ENCODE measurements around the gene ZNF740.
A peak's percentile ranks its signal among the peaks of the same experiment; 100 is the strongest.
"Not testable (repeated sequence)": the region's sequence is repeated elsewhere in the genome, so short reads cannot be mapped to it uniquely, and the experiment has no call there.

Gene ZNF740, protein sequence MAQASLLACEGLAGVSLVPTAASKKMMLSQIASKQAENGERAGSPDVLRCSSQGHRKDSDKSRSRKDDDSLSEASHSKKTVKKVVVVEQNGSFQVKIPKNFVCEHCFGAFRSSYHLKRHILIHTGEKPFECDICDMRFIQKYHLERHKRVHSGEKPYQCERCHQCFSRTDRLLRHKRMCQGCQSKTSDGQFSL

DNA sequence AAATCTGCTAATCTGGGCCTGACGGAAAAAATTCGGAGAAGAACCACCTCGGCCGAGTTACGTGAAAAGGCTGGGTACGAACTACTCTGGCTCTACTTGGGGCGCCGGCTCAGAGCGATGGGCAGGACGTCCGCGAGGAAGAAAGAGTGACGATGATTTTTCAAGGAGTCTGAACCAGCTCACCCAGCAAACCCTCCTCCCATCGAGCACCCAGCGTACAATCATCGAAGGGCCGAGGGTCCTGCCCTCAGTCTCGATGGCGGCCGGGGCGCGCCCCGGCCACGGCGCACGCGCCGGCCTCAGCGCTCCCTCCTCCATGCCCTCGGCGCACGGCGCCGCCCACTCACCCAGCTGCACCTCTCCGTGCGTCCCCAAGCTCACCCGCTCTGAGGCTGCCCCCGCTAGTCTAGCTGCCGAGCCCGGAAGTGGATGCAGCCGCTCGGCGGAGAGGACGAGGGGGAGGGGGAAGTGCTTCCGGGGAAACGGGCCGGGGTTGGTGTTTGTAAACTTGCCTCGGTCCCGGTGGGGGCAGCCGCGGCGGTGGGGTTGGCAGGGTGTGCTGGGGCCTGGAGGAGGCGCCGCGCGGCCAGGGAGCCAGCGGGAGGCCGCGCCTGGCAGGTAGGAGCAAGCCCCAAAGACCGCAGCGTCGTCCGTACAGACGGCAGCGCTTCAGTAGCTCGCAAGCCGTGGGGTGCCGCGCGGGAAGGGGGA, at the start of gene ZNF740, which contains the start of gene CSAD:
Gene ZNF740, plus strand, starts transcription at position 503 of the 711 bp plus-strand sequence. CDS start 1,262 bp downstream, outside the sequence.
Gene CSAD, minus strand, starts transcription at position 706 of the 711 bp plus-strand sequence. CDS start 7,455 bp downstream, outside the sequence.
- peak; percentile 81 for DNase-seq (ENCODE audit: low read depth)

DNA sequence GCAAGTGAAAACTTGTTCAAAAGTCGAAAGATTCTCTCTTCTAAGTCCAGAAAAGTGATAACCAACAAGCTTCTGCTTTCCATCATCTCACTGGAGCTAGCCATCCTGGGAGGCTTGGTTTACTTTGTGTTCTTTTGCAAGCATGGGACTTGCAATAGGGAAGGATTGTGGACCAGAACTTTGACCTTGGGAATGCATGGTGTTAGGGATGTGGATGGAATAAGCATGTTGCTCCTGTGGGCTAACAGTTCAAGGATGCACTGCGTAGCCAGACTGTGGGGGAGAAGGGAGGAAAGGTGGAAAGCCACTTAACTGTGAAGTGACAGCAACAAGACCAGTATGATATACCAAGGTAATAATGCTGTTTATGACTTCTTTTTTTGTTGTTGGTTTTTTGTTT, 48.7 kb upstream of the ZNF740 start:
- no peak for DNase-seq (ENCODE audit: low read depth)

DNA sequence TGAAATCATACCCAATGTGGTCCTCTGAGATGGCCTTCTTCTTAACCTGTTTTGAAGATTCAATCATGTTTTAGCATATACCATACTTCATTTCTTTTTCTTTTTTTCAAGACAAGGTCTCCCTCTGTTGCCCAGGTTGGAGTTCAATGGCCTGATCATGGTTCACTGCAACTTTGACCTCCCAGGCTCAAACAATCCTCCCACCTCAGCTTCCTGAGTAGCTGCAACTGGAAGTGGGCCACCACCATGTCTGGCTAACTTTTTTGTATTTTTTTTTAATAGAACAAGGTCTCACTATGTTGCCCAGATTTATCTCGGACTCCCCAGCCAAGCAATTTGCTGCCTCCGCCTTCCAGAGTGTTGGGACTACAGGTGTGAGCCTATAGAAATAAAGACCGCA, 46.8 kb upstream of the ZNF740 start:
- no peak for DNase-seq (ENCODE audit: low read depth)

DNA sequence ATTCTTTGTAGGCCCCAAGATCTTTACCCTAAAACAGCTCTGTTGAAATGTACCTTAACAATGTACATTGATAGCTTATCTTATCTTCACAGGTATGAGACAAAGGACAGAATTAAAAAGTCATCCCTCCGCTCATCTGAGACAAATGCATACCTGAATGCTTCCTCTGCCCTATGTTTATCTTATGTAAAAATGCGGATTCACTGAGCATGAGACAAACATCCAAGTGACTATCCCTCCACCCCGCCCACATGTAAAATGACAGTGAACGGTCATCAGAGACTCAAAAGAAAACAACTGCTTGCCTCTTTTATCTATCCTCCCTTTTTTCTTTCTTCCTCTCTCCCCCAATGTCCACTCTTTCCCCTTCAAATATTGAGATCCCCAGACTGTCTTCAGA, 37.2 kb upstream of the ZNF740 start:
- no peak for DNase-seq (ENCODE audit: low read depth)

DNA sequence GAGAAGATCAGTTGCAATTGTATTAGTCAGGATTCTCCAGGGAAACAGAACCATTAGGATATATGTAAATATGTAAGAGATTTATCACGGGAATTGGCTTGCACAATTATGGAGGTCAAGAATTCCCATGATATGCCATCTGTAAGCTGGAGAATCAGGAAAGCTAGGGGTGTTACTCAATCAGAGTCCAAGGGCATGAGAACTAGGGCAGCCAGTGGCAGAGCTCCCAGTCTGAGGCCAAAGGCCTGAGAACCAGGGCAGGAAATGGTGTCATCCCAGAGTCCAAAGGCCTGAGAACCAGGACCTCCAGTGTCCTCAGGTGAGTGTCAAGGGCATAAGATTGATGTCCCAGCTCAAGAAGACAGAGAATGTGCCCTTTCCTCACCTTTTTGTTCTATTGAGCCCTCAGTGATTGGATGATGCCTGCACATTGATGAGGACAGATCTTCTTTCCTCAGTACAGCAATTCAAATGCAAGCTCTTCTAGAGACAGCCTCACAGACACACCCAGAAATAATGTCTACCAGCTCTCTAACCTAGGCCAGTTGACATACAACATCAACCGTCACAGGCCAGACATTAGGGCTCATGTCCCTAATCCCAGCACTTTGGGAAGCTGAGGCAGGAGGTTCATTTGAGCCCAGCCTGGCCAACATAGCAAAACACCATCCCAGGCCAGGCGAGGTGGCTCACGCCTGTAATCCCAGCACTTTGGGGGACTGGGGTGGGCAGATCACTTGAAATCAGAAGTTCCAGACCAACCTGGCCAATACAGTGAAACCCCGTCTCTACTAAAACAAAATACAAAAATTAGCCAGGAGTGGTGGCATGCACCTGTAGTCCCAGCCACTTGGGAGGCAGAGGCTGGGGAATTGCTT, 34.9 kb upstream of the ZNF740 start:
- DNase-seq (ENCODE audit: low read depth) = peak; percentile 89

DNA sequence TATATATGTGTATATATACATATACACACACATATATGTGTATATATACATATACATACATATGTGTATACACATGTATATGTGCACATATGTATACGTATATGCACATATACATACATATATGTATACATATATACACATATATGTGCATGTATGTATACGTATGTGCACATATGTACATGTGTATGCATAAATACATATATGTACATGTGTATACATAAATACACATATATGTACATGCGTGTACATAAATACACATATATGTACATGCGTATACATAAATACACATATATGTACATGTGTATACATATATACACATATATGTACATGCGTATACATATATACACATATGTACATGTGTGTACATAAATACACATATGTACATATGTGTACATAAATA, 33.3 kb upstream of the ZNF740 start:
- no peak for DNase-seq (ENCODE audit: low read depth)

DNA sequence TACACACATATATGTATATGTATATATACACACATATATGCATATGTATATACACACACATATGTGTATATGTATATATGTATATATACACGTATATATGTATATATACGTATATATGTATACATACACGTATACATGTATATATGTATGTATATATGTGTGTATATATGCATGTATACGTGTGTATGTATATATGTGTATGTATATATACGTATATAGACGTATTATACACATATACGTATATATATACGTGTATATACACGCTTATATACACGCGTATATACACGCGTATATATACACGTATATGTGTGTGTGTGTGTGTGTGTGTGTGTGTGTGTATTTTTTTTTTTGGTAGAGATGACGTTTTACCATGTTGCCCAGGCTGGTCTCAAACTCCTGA, 32.9 kb upstream of the ZNF740 start:
- DNase-seq (ENCODE audit: low read depth) = no peak

DNA sequence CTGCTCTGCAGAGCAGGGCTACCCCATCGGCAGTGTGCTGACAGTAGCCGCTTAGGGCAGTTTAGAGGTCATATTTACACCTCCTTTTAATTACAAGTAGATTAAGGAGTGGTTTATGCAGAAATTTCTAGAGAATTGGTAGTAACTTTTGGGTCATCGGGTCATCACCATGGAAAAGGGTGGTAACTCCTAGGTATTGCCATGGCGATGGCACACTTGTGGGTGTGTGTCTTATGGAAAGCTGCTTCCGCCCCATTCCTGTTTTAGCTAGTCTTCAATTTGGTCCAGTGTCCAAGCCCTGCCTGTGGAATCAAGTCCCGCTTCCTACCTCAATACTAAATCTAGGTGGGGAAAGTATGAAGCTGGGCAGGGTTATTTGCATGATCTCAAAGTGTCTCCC, 29.5 kb upstream of the ZNF740 start:
- no peak for DNase-seq (ENCODE audit: low read depth)

DNA sequence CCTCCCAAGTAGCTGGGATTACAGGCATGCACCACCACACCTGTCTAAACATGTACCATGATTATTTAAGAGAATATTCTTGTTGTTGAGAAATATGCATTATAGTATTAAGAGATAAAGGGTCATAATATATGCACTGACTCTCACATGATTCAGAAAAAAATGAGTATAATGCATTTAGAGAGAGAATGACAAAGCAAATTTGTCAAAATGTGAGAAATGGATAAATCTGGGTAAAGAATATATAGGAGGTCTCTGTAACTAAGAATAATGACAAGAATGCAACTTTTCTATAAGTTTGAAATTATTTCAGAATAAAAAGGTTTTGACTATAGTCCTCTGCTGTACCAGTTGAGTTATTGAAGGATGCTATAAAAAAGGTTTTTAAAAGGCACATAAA, 28.1 kb upstream of the ZNF740 start:
- DNase-seq (ENCODE audit: low read depth) = no peak

DNA sequence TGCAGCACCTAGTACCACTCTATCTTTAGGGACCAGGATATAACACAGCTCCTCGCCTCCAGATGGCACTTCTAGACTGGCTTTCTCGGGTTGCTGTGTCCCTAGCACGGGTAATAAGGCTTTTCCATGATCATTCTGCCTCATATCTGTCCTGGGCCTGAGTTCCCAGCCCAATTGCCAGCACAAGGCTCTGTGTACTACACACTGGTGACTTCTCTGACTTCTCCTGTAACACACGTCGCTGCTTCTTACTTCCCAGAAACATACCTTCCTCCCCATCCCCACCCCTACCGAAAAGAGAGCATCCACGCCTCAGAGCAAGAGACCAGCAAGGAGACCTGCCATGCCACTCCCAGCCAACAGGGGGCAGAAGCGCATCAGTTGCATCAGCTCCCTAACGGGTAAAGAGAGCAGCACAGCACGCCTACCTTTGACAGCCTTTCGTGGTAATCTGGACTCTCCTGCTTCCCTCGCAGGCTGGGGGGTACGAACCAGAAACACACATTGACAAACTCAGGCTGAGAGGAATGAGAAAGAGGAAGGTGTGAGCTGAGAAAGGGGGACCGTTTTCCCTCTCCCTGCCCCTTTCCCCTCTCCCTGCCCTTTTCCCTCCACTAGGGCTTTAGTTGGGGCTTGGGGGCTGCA, 21.2 kb upstream of the ZNF740 start:
- DNase-seq (ENCODE audit: low read depth) = peak; percentile 27

DNA sequence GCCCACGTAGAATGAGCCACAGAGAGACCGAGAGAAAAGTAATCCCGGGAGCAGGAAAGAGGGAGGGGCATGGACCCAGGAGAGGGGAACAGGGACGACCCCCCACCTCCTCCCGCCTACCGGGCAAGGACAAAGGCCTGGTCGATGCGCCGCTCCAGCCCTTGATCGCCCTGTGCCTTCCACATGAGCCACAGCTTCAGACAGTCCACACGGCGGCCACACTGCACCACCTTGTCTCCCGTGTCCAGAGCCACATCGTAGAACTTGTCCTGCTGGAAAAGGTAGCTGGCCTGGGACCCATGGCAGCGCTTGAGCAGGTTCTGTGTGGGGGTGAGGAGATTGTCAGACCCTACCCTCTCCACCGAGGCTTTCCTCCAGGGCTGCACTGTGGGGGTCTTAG, 20.5 kb upstream of the ZNF740 start:
- DNase-seq (ENCODE audit: low read depth) = no peak

DNA sequence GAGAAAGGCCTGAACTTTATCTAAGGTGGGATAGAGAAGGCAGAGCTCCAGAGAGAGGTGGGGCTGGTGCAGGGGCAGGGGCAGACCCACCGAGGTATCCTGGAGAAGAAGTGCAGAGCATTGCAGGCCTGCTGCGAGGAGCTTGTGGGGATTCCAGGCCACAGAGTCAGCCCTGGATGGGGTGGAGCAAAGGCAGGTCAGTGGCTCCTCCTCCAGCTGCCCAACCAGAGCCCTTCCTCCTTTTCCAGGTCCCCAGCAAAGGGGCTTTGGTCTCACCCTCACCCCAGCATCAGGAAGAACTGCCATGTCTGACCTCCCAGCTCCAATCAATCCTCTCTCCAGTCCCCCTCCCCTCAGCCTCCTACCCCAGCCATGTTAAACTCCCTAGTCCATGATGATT, 19.8 kb upstream of the ZNF740 start:
- DNase-seq (ENCODE audit: low read depth) = no peak

DNA sequence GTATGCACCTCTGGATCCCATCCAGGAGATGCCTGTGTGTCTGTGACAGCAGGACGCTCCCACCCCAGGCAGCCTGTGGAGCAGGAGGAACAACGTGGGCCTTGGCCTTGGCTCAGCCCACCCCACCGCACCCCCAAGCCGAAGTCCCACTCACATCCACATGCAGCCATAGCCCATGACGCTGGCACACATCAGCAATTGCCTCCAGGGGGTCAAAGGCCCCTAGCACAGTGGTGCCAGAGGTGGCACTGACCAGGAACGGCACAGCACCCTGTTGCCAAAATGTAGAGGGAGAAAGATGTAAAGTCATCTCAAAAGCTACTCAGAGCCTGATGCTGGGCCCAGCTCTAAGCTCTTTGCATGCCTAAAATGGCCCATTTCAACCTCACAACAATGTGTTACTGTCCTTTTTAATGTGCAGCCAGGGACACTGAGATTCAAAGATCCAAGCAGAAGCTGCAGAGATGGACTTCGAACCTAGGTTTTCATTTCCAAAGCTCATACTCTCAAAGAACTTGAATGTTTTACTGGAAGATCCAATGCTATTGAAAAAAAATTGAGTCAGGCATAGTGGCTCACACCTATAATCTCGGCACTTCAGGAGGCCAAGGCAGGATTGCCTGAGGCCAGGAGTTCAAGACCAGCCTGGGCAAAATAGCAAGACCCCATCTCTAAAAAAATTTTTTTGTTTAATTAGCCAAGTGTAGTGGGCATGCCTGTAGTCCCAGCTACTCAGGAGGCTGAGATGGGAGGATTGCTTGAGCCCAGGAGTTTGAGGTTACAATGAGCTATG, 19.2 kb upstream of the ZNF740 start:
- DNase-seq (ENCODE audit: low read depth) = no peak

DNA sequence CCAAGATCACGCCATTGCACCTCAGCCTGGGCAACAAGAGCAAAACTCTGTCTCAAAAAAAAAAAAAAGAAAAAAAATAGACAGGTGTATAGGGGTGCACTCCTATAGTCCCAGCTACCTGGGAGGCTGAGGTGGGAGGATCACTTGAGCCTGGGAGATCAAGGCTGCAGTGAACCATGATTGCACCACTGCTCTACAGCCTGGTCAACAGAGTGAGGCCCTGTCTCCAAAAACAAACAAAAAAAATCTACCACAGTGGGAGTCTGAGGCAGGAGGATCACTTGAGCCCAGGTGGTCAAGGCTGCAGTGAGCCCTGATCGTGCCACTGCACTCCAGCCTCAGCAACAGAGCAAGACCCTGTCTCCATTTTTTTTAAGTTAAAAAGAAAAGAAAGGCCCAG, 17.5 kb upstream of the ZNF740 start:
- DNase-seq (ENCODE audit: low read depth) = not testable (repeated sequence)

DNA sequence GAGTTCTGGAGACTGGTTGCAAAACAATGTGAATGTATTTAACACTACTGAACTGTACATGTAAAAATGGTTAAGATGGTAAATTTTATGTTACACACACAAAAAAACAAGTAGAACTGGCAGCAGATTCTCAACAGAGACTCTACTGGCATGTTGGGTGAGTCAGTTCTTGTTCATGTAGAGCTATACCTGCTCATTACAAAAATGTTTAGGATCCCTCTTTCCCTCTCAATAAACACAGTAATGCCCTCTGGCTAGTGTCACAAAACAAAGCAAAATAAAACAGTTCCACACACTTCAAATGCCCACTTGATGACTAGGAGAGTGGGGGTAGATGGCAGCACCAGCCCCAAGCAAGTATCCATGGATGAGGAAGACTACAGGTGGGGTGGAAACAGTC, 13.7 kb upstream of the ZNF740 start:
- no peak for DNase-seq (ENCODE audit: low read depth)

DNA sequence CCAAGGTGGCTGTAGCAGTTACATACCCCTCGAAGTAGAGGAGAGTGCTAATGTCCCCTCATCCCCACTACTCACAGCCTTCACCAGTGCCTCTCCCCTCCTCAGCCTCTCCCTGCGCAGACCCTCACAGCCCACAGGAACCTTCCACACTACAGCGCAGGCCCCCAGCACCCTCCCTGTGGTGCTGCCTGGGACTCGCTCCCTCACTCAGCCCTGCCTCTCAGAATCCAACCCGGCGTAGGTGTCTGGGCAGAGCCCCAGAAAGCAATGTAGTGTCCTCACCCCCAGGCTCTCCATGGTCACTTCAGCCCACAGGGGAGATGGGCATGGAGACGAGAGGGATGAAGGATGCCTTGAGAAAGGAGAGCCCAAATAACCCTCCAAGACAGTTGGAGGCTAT, 10.9 kb upstream of the ZNF740 start:
- DNase-seq (ENCODE audit: low read depth) = no peak

DNA sequence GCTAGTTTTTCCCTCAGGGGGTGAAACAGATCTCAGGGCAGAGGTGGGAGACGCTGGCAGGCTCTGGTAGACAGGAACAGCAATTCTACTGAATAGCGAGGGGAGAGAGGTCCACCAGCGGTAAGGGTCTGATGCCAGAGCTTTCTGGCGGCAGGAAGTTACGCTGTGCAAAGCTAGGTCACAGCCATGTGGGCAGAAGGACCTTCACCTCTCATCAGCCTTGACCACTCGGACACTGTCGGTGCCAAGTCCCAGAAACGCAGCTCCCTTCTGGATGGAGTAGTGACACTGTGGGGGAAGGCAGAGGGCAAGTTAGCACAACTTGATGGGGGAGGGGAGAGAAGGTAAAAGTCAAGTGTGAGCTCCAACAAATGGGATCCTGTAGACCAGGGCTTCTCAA, 10.3 kb upstream of the ZNF740 start:
- DNase-seq (ENCODE audit: low read depth) = no peak

DNA sequence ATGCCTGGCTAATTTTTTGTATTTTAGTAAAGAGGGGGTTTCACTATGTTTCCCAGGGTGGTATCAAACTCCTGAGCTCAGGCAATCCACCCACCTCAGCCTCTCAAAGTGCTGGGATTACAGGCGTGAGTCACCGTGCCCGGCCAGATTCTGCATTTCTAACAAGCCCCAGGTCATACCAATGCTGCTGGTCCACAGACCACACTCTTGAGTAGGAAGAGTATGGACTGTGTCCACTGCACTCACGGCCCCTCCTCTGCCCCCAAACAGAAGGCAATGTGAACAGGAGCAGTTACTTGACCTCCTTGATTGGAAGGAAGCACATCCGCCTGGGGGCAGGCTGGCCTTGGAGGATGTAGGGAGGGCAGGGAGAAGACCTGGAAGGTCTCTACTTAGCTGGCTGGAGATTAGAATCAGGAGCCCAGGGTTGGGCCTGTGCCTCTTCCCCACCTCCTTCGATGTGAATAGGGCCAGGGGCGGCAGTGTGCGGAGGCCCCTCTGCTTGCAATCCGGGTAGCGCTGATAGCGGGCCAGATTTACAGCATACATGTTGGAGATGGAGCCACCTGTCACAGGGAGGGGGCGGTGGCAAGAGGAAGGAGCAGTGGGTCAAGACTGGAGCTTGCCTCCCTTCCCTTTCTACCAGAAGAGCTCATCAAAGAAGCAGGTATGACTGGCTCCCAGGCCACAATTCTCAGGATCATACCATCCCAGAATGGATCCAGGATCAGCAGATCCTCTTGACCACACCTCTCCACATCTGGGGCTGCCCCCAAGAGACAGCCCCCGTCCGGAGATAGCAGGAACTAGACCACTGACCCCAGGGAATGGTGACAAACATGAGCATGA, 9.4 kb upstream of the ZNF740 start:
- no peak for DNase-seq (ENCODE audit: low read depth)

DNA sequence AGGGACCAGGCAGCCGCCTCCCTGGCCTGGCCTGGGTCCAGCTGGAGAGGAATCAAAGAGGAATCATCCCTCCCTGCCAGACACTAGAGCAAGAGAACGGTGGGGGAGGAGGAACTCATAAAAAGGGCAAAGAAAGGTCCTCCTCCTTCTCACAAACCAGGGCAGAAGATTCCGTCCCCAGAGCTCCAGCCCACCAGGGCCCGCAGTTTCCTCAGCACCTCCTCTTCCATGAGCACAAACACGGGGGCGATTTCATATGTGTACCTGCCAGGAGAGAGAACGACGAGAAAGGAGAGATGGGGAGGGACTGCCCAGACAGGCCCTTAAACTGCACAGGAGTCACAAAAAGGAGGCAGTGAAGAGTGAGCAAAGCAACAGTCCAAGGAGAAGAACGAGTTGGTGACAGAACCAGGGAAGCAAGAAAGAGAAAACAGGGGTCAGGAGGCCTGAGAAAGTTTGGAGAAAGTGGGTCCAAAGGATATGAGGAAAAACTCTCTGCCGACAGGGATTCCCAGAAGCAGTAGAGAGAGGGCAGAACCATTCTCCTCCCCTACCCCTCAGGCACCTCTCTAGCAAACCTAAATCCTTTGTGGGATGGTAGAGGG, 8.7 kb upstream of the ZNF740 start:
- no peak for DNase-seq (ENCODE audit: low read depth)

DNA sequence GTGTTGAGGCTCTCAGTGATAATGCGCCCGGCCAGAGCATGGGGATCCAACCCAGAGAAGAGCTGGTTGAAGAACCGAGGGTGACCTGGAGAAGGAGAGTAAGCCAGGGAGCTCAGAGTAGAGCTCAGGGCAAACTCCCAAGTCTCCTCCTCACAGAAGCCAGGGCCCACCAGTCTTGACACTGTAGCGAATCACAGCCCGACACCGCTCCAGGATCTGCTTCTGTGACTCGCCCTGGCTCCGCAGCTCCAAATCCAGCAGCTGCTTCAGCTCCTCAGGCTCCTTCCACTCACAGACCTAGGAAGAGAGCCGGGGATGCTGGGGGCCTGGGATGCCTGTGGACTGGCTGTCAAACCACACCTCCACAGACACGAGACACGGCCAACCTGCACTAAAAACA, 8.2 kb upstream of the ZNF740 start:
- no peak for DNase-seq (ENCODE audit: low read depth)
